Type B pancreatic cell (in vitro differentiated cells): ENCODE data around the gene CDCP1. TPM values are rescaled to one million over a fixed set of nuclear protein-coding genes. Genes with fewer than 3 reads are reported as not detected.

Source experiments
- DNase-seq: peaks from one replicate; pipeline ENCODE4 v3.0.0; 2021; ENCODE audit warnings: mixed read lengths; ENCODE audit not compliant: unreplicated experiment; ENCODE audit errors: extremely low spot score
- H3K27ac Mint-ChIP-seq: 2 replicates; pipeline ENCODE4 v1.8.0; 2021; ENCODE audit warnings: mild to moderate bottlenecking, mixed read lengths
- H3K27me3 Mint-ChIP-seq: 2 replicates; pipeline ENCODE4 v1.8.0; 2021; ENCODE audit warnings: mixed read lengths
- H3K36me3 Mint-ChIP-seq: 2 replicates; pipeline ENCODE4 v1.8.0; 2021; ENCODE audit warnings: mixed read lengths
- H3K4me1 Mint-ChIP-seq: one replicate; pipeline ENCODE4 v1.8.0; 2021; ENCODE audit warnings: mixed read lengths; ENCODE audit not compliant: unreplicated experiment
- H3K4me3 Mint-ChIP-seq: 2 replicates; pipeline ENCODE4 v1.8.0; 2021; ENCODE audit warnings: mild to moderate bottlenecking, mixed read lengths
- H3K9me3 Mint-ChIP-seq: 2 replicates; pipeline ENCODE4 v1.8.0; 2021; ENCODE audit warnings: mixed read lengths
- total RNA-seq: library from RNA; stranded (reverse); gene quantifications from 2 replicates; pipeline ENCODE4 v1.2.1, GENCODE V29; 2021; ENCODE audit warnings: low replicate concordance
- TF ChIP-seq, protein P1 (sequence below): fragments of 200-600 bp; sonication (generic); conservative IDR thresholded peaks from 2 replicates; pipeline ENCODE4 v1.5.0; 2021; ENCODE audit warnings: antibody characterized with exemption, mild to moderate bottlenecking

Gene CDCP1
- total RNA-seq, 1 donor from 2014 or later, result 26.3 TPM

DNA sequence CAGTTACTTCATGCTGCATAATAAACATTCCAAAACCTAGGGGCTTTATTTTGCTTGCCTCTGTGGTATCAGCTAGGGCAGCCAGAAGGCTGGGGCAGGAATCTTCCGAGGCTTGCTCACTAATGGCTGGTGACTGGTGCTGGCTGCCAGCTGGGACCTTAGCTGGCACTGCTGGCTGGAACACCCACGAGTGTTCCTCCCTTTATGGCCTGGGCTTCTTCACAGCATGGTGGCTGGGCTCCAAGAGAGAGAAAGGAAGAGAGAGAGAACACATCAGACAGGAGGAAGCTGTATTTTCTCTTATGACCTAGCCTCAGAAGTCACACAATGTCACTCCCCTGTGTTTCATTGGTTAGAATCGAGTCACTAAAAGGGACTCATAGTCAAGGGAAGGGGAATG lies 23.9 kb upstream of the CDCP1 start:
- peaks cover 7% of the 10 kb centered on the region for H3K9me3 Mint-ChIP-seq
- no peak for DNase-seq
- TF ChIP-seq, protein P1, sequence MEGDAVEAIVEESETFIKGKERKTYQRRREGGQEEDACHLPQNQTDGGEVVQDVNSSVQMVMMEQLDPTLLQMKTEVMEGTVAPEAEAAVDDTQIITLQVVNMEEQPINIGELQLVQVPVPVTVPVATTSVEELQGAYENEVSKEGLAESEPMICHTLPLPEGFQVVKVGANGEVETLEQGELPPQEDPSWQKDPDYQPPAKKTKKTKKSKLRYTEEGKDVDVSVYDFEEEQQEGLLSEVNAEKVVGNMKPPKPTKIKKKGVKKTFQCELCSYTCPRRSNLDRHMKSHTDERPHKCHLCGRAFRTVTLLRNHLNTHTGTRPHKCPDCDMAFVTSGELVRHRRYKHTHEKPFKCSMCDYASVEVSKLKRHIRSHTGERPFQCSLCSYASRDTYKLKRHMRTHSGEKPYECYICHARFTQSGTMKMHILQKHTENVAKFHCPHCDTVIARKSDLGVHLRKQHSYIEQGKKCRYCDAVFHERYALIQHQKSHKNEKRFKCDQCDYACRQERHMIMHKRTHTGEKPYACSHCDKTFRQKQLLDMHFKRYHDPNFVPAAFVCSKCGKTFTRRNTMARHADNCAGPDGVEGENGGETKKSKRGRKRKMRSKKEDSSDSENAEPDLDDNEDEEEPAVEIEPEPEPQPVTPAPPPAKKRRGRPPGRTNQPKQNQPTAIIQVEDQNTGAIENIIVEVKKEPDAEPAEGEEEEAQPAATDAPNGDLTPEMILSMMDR, result no peak
- peak overlapping the region; percentile 74 for H3K27ac Mint-ChIP-seq
- H3K4me1 Mint-ChIP-seq, result peaks cover 38% of the 10 kb centered on the region
- no peaks in the 10 kb centered on the region for H3K27me3 Mint-ChIP-seq
- H3K36me3 Mint-ChIP-seq, result peaks cover 6% of the 10 kb centered on the region
- no peak overlapping the region for H3K4me3 Mint-ChIP-seq

DNA sequence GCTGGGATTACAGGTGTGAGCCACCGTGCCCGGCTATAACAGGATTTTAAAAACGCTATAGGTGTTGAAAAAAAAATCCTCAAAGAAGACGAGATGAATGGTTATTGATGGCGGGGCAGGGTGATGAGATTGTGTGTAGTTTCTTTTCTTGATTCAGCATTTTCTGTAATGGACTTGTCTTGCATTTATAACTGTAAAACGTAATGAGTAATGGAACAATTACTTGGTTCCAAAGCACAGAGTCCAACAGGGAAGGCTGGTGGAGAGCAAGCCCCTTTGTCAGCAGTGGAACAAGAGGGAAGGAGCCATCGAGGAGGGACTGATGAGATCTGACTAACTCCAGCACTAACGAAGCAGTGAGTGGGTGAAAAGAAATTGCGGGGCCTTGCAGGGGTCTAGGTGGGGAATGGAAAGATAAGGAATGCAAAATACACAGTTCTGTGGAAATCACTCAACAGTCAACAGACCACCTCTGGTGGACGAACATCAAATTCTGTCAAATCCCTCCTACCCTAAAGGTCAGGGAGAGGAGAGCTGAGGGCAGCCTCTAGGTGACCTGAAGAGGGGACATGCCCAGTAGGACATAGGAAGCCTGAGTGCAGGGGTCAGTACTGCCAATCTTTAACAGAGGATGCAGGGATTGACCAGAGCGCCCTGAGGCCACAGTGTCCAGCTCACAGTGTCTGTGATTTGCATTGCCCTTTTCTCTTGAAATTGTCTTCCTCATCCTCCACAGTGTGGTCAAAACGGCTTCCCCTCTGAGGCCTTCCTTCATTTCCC lies 23.1 kb upstream of the CDCP1 start:
- TF ChIP-seq, protein P1, result no peak
- Mint-ChIP-seq H3K9me3 (peaks cover 7% of the 10 kb centered on the region), H3K36me3 (peaks cover 6% of the 10 kb centered on the region), H3K4me1 (peaks cover 38% of the 10 kb centered on the region), H3K27ac (peak overlapping the region; percentile 74), H3K27me3 (no peaks in the 10 kb centered on the region), H3K4me3 (no peak overlapping the region)
- no peak for DNase-seq

DNA sequence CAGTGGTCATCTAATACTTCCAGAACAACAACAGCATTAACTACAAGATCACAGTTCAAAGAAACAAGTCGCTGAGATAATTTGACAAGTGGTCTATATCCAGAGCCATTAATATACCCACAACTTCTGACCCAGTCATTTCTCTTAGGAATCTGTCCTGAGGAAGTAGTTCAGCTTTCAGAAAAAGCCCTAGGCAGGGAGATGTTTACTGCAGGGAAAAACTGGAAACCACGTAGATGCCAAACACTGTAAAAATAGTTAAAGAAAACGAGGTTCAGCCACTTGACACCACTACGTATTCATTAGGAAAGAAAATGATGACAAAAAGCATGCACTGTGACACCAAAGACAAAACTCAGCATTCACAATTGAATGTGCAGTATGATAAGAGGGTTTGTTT lies 22.3 kb upstream of the CDCP1 start:
- Mint-ChIP-seq H3K4me3 (no peak overlapping the region), H3K4me1 (peaks cover 38% of the 10 kb centered on the region), H3K27me3 (no peaks in the 10 kb centered on the region), H3K36me3 (peaks cover 6% of the 10 kb centered on the region), H3K9me3 (peaks cover 7% of the 10 kb centered on the region), H3K27ac (peak overlapping the region; percentile 98)
- TF ChIP-seq, protein P1, result no peak
- no peak for DNase-seq

DNA sequence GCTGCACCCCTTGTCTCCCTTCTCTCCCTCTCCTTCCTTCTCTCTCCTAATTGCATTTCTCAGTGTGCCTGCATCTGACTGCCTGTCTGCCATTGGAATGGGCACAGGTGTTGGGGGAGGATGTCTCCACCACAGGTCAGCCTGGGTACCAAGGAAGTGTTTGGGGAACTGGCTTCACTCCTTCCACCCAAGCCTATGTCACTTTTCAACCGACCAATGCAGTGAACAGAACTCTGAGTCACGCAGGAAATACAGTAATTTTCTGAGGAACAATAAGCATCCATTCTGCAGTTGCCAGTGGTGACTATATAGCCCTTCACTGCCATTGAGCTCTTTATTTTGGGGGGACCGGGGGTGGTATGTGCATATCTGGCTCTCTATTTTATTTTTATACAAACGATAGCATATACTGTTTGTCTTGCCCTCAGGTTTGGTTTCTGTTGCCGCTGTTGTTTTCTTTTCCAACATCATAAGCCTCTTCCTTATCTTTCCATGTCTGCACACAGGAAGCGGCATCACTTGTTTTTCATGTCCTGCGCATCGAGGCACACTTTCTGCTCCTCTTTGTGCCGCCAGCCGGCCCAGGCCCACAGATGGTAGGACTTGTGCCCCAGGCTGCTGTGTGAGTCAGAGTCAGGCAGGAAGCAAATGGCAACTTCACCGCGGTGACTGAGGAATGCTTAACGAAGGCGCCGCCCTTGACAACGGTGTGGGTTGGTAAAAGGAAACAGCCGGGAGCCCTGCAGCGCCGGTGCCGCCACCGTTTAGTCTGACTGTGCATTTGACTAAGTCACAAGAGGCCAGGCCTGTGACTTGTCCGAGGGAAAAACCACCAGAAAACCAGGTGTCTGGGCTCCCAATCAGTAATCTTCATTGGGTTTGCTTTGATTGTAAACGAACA lies 21.1 kb upstream of the CDCP1 start:
- TF ChIP-seq, protein P1, result no peak
- Mint-ChIP-seq H3K4me1 (peaks cover 38% of the 10 kb centered on the region), H3K9me3 (peaks cover 7% of the 10 kb centered on the region), H3K36me3 (peaks cover 6% of the 10 kb centered on the region), H3K27ac (peak overlapping the region; percentile 98), H3K4me3 (peak overlapping the region; percentile 74), H3K27me3 (no peaks in the 10 kb centered on the region)
- DNase-seq, result peak; percentile 86

DNA sequence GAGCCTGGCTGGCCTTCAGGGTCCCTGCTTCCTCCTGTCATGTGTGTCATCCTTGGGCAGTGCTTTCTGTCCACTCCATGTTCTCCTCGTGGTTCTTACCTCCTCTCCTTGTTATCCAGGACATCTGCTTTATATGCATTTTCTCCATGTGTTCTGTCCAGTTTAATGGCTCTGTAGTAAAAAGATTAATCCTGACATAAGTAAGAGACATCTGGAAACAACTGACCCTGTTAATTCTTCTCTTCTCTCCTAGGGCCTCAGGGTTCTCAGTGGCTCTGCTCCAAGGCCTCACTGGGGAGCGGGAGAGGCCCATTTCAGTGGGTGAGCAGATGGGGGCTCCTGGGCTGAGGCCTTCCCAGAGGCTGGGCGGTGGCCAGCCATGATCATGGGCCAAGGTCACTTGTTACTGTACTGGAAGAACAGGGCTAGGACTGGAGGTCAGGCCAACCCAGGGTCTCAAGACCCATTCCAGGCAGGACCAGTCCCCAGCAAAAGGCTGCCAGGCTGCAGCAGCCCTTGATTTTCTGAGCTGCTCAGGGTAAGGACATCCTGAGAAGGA lies 20.2 kb upstream of the CDCP1 start:
- Mint-ChIP-seq H3K36me3 (peaks cover 6% of the 10 kb centered on the region), H3K4me3 (no peak overlapping the region), H3K27me3 (no peaks in the 10 kb centered on the region), H3K9me3 (peaks cover 7% of the 10 kb centered on the region), H3K27ac (peak overlapping the region; percentile 98), H3K4me1 (peaks cover 38% of the 10 kb centered on the region)
- TF ChIP-seq, protein P1, result no peak
- no peak for DNase-seq
